MM.1S (cell line): ENCODE measurements around the gene ZNF438.

Source experiments
- DNase-seq: peaks from one replicate; pipeline ENCODE4 v3.0.0-alpha.2; 2015
- H2AFZ ChIP-seq: fragments of 300-600 bp; sonication (generic); 2 replicates; pipeline ENCODE4 v1.6.0; 2016; ENCODE audit warnings: antibody characterized with exemption, low read length
- H3F3A ChIP-seq: fragments of 300-600 bp; sonication (generic); 2 replicates; pipeline ENCODE4 v1.6.1; 2016; ENCODE audit warnings: mild to moderate bottlenecking, antibody characterized with exemption, low read length, moderate library complexity, mixed read lengths; ENCODE audit not compliant: insufficient read depth
- H3K27ac ChIP-seq: fragments of 300-600 bp; sonication (generic); 2 replicates; pipeline ENCODE4 v1.5.1; 2016; ENCODE audit warnings: mild to moderate bottlenecking, low read length
- H3K27me3 ChIP-seq: fragments of 300-600 bp; sonication (generic); replicated peaks from 2 replicates; pipeline ENCODE4 v1.6.0; 2016; ENCODE audit warnings: low read length; ENCODE audit not compliant: insufficient read depth
- H3K36me3 ChIP-seq: fragments of 300-600 bp; sonication (generic); replicated peaks from 2 replicates; pipeline ENCODE4 v1.6.1; 2016; ENCODE audit warnings: mild to moderate bottlenecking, low read length, mixed read lengths; ENCODE audit not compliant: insufficient read depth
- H3K4me1 ChIP-seq: fragments of 300-600 bp; sonication (generic); 2 replicates; pipeline ENCODE4 v1.6.1; 2016; ENCODE audit warnings: low read length, mixed read lengths
- H3K4me2 ChIP-seq: fragments of 300-600 bp; sonication (generic); 2 replicates; pipeline ENCODE4 v1.6.0; 2016; ENCODE audit warnings: low read depth, low read length
- H3K4me3 ChIP-seq: fragments of 300-600 bp; sonication (generic); 2 replicates; pipeline ENCODE4 v1.5.1; 2016; ENCODE audit warnings: low read length, mixed read lengths
- H3K79me2 ChIP-seq: fragments of 300-600 bp; sonication (generic); 2 replicates; pipeline ENCODE4 v1.6.1; 2016; ENCODE audit warnings: mixed run types, low read length, mixed read lengths
- H3K9ac ChIP-seq: fragments of 300-600 bp; sonication (generic); 2 replicates; pipeline ENCODE4 v1.6.1; 2016; ENCODE audit warnings: low read length, mixed read lengths
- H3K9me2 ChIP-seq: fragments of 300-600 bp; sonication (generic); replicated peaks from 2 replicates; pipeline ENCODE4 v1.6.1; 2016; ENCODE audit warnings: mild to moderate bottlenecking, low read length, mixed read lengths; ENCODE audit not compliant: insufficient read depth
- H3K9me3 ChIP-seq: fragments of 300-600 bp; sonication (generic); replicated peaks from 2 replicates; pipeline ENCODE4 v1.6.1; 2016; ENCODE audit warnings: mild to moderate bottlenecking, low read length, mixed read lengths; ENCODE audit not compliant: insufficient read depth
- H4K20me1 ChIP-seq: fragments of 300-600 bp; sonication (generic); 2 replicates; pipeline ENCODE4 v1.6.1; 2016; ENCODE audit warnings: mild to moderate bottlenecking, low read length, moderate library complexity, mixed read lengths; ENCODE audit not compliant: insufficient read depth
- EZH2 ChIP-seq: fragments of 300-600 bp; sonication (generic); optimal IDR thresholded peaks from 2 replicates; pipeline ENCODE3; 2017; ENCODE audit warnings: low read depth, mild to moderate bottlenecking, antibody characterized with exemption, low read length, mixed read lengths
- EZH2phosphoT487 ChIP-seq: fragments of 300-600 bp; sonication (generic); IDR thresholded peaks from 2 replicates; pipeline ENCODE4 v1.6.1; 2018; ENCODE audit warnings: antibody characterized with exemption, low read length
- TF ChIP-seq, protein P1 (sequence below): fragments of 300-600 bp; sonication (generic); IDR thresholded peaks from 2 replicates; pipeline ENCODE4 v1.5.1; 2016; ENCODE audit warnings: antibody characterized with exemption, low read length, mixed read lengths

The ZNF438 gene

DNA sequence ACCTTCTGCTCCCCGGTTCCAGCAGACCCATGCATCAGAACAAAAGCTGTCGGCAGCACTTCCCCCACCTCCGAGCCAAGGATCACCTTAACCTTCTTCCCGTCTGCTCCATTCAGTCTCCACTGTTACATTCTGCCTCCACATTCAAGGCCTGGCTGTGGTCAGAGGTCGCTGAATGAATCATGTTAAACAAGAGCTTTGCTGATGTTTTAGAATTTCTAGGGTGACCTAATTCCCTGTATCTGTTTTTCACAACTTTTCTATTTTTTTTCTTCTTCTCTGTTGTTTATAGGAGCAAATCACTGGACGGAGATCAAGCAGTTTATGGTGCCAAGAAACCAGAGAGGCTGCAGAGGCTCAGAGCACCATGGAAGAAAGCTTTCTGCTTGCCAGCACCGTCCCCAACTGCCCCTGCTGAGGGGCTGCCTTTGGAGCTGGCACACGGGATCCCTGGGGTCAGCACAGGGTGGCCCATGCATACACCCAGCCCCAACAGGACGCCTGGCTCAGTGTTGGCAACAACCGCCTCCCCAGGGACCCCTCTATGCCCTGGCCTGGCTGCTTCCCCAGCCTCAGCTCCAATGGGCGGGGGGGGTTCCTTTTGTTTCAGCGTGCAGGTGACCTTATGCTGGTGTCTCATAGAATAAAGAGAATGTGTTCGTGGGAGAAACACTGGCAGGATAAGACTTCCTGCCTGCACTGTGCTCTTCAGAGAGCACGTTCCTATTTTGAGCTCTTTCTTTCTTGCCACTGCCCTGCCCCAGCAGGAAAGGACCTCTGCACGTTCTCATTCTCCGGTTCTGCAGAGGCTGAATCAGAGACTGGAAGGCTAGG lies 219.4 kb downstream of the ZNF438 start:
- peaks cover 27% of the 10 kb centered on the region for H3K4me1 ChIP-seq
- no peak overlapping the region for H3K4me2 ChIP-seq
- no peaks in the 10 kb centered on the region for H3K27me3 ChIP-seq
- no peaks in the 10 kb centered on the region for H3K9me2 ChIP-seq
- peaks cover 10% of the 10 kb centered on the region; the same call in 1 of the 2 replicates for H3F3A ChIP-seq
- H2AFZ ChIP-seq, result no peak overlapping the region
- no peaks in the 10 kb centered on the region for H4K20me1 ChIP-seq
- no peak for DNase-seq
- no peaks in the 10 kb centered on the region for H3K36me3 ChIP-seq
- H3K9ac ChIP-seq, result no peak overlapping the region
- no peak overlapping the region for H3K27ac ChIP-seq
- no peaks in the 10 kb centered on the region for H3K79me2 ChIP-seq
- TF ChIP-seq, protein P1, sequence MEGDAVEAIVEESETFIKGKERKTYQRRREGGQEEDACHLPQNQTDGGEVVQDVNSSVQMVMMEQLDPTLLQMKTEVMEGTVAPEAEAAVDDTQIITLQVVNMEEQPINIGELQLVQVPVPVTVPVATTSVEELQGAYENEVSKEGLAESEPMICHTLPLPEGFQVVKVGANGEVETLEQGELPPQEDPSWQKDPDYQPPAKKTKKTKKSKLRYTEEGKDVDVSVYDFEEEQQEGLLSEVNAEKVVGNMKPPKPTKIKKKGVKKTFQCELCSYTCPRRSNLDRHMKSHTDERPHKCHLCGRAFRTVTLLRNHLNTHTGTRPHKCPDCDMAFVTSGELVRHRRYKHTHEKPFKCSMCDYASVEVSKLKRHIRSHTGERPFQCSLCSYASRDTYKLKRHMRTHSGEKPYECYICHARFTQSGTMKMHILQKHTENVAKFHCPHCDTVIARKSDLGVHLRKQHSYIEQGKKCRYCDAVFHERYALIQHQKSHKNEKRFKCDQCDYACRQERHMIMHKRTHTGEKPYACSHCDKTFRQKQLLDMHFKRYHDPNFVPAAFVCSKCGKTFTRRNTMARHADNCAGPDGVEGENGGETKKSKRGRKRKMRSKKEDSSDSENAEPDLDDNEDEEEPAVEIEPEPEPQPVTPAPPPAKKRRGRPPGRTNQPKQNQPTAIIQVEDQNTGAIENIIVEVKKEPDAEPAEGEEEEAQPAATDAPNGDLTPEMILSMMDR, result no peak
- TF ChIP-seq EZH2phosphoT487, result no peak
- TF ChIP-seq EZH2, result no peak
- no peaks in the 10 kb centered on the region for H3K9me3 ChIP-seq
- H3K4me3 ChIP-seq, result no peak overlapping the region

- Histone ChIP-seq H3K79me2 (no peaks in the 10 kb centered on the region), H3K9me3 (no peaks in the 10 kb centered on the region), H3K9ac (no peak overlapping the region), H3K27ac (no peak overlapping the region), H3F3A (peaks cover 10% of the 10 kb centered on the region; the same call in 1 of the 2 replicates), H3K9me2 (no peaks in the 10 kb centered on the region), H3K4me2 (no peak overlapping the region), H3K4me3 (no peak overlapping the region), H4K20me1 (no peaks in the 10 kb centered on the region), H3K27me3 (no peaks in the 10 kb centered on the region), H2AFZ (no peak overlapping the region), H3K4me1 (peaks cover 27% of the 10 kb centered on the region), H3K36me3 (no peaks in the 10 kb centered on the region)
- DNase-seq, result no peak
- no peak for TF ChIP-seq EZH2
- TF ChIP-seq, protein P1, result no peak
- no peak for TF ChIP-seq EZH2phosphoT487
Observed at GRCh38 chr10:30811276-30812017, 220.2 kb downstream of the ZNF438 start.

DNA sequence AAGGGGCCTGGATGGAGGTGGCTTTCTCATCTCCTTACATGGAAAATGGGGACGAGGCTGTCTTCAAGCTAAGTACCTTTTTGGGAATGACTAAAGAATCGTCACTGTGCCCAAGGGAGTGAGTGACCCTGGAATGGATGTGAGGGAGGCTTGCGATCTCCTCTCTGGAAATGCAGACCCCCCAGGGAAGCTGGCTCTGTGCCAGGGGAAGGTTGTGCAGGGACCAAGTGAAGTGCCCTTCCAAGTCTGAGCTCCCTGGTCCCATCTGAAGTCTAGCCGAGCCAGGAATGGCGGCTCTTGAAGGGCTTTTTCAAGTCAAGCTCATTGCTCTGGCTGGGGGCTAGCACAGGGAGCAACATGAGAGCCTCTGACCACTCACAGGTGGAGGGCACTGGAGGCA lies 221.2 kb downstream of the ZNF438 start:
- TF ChIP-seq EZH2phosphoT487, result no peak
- TF ChIP-seq EZH2, result no peak
- TF ChIP-seq, protein P1, result no peak
- Histone ChIP-seq H3F3A (peaks cover 10% of the 10 kb centered on the region; the same call in 1 of the 2 replicates), H4K20me1 (no peaks in the 10 kb centered on the region), H3K9me3 (no peaks in the 10 kb centered on the region), H3K4me1 (peaks cover 27% of the 10 kb centered on the region), H3K27ac (no peak overlapping the region), H3K4me3 (no peak overlapping the region), H2AFZ (no peak overlapping the region), H3K9ac (no peak overlapping the region), H3K4me2 (no peak overlapping the region), H3K79me2 (no peaks in the 10 kb centered on the region), H3K27me3 (no peaks in the 10 kb centered on the region), H3K36me3 (no peaks in the 10 kb centered on the region), H3K9me2 (no peaks in the 10 kb centered on the region)
- DNase-seq, result no peak
